ENCODE data around the gene RGR. TPM values are rescaled to one million over a fixed set of nuclear protein-coding genes. Genes with fewer than 3 reads are reported as not detected.

Gene RGR
- total and polyA plus RNA-seq, 12 donors = 0.17 TPM; not detected in 11

- 63 to 74% (median 68%) methylated on average over 10 of the region's 10 CpGs for WGBS, 4 donors
- Histone ChIP-seq H3K36me3 (replicated peaks in 1 of 2) (no peaks in the 10 kb centered on the region), H3K4me1 (replicated peaks in 1 of 2) (no peaks in the 10 kb centered on the region), H3K27me3 (no peaks in the 10 kb centered on the region), H3K4me3 (no peak overlapping the region), H3K9me3 (replicated peaks in 1 of 3) (no peaks in the 10 kb centered on the region), H3K27ac (no peak overlapping the region)
- intact Hi-C loops (cut with DNase I) = no loop called here
- no peak for DNase-seq
- TF ChIP-seq CTCF (IDR thresholded peaks at IDR 0.05) (no peak), POLR2A (IDR thresholded peaks at IDR 0.05) (no peak)
These were observed 51.5 kb downstream of the RGR start for GRCh38 chr10:84296091-84296981.

GRCh38 chr10:84298057-84298456, 53.2 kb downstream of the RGR start:
- Histone ChIP-seq H3K36me3 (replicated peaks in 1 of 2) (no peaks in the 10 kb centered on the region), H3K27ac (no peak overlapping the region), H3K4me1 (replicated peaks in 1 of 2) (no peaks in the 10 kb centered on the region), H3K4me3 (no peak overlapping the region), H3K27me3 (no peaks in the 10 kb centered on the region), H3K9me3 (replicated peaks in 1 of 3) (no peaks in the 10 kb centered on the region)
- DNase-seq = no peak
- 76 to 86% (median 81%) methylated on average over 3 of the region's 3 CpGs for WGBS, 4 donors
- intact Hi-C loops (cut with DNase I) = no loop called here
- TF ChIP-seq CTCF (IDR thresholded peaks at IDR 0.05) = no peak
- no peak for TF ChIP-seq POLR2A (IDR thresholded peaks at IDR 0.05)

GRCh38 chr10:84302223-84302622, 57.4 kb downstream of the RGR start:
- intact Hi-C loops (cut with DNase I) = no loop called here
- H3K9me3 ChIP-seq (replicated peaks in 1 of 3) = no peaks in the 10 kb centered on the region
- H3K36me3 ChIP-seq (replicated peaks in 1 of 2) = no peaks in the 10 kb centered on the region
- TF ChIP-seq CTCF (IDR thresholded peaks at IDR 0.05) (no peak), POLR2A (IDR thresholded peaks at IDR 0.05) (no peak)
- H3K27me3 ChIP-seq = no peaks in the 10 kb centered on the region
- H3K4me3 ChIP-seq = no peak overlapping the region
- no peak overlapping the region for H3K27ac ChIP-seq
- WGBS, 4 donors = 62 to 73% (median 71%) methylated on average over 2 of the region's 2 CpGs
- no peak for DNase-seq
- H3K4me1 ChIP-seq (replicated peaks in 1 of 2) = no peaks in the 10 kb centered on the region

GRCh38 chr10:84306751-84307384, 62.0 kb downstream of the RGR start:
- no peak for DNase-seq
- no peaks in the 10 kb centered on the region for H3K36me3 ChIP-seq (replicated peaks in 1 of 2)
- H3K27me3 ChIP-seq = no peaks in the 10 kb centered on the region
- no peak overlapping the region for H3K27ac ChIP-seq
- WGBS, 4 donors = 71 to 91% (median 78%) methylated on average over 4 of the region's 4 CpGs
- intact Hi-C loops (cut with DNase I) = no loop called here
- H3K9me3 ChIP-seq (replicated peaks in 1 of 3) = no peaks in the 10 kb centered on the region
- TF ChIP-seq CTCF (IDR thresholded peaks at IDR 0.05) (no peak), POLR2A (IDR thresholded peaks at IDR 0.05) (no peak)
- peaks cover 0 to 4% of the 10 kb centered on the region in 2 donors for H3K4me1 ChIP-seq (replicated peaks in 1 of 2)
- no peak overlapping the region for H3K4me3 ChIP-seq
